HG03095 (cell line): Measurements from ENCODE around the gene MEF2A.
A peak's percentile ranks its signal among the peaks of the same experiment; 100 is the strongest.
"Not testable (repeated sequence)": the region's sequence is repeated elsewhere in the genome, so short reads cannot be mapped to it uniquely, and the experiment has no call there.

ENCODE experiments used
- ATAC-seq: cut with Tn5 transposase; IDR thresholded peaks from one replicate; pipeline ENCODE4 v1.9.1; 2021; ENCODE audit warnings: moderate library complexity; ENCODE audit not compliant: unreplicated experiment

MEF2A gene

GRCh38 chr15:99727330-99727729, 161.5 kb downstream of the MEF2A start:
- no peak for ATAC-seq

GRCh38 chr15:99727733-99728132, 161.9 kb downstream of the MEF2A start:
- no peak for ATAC-seq

GRCh38 chr15:99728916-99729315, 163.1 kb downstream of the MEF2A start:
- ATAC-seq, result no peak

- no peak for ATAC-seq
These were observed 163.5 kb downstream of the MEF2A start for GRCh38 chr15:99729327-99729726.

GRCh38 chr15:99729920-99730319, 164.1 kb downstream of the MEF2A start:
- ATAC-seq, result no peak

GRCh38 chr15:99731336-99732123, 165.7 kb downstream of the MEF2A start:
- no peak for ATAC-seq

DNA sequence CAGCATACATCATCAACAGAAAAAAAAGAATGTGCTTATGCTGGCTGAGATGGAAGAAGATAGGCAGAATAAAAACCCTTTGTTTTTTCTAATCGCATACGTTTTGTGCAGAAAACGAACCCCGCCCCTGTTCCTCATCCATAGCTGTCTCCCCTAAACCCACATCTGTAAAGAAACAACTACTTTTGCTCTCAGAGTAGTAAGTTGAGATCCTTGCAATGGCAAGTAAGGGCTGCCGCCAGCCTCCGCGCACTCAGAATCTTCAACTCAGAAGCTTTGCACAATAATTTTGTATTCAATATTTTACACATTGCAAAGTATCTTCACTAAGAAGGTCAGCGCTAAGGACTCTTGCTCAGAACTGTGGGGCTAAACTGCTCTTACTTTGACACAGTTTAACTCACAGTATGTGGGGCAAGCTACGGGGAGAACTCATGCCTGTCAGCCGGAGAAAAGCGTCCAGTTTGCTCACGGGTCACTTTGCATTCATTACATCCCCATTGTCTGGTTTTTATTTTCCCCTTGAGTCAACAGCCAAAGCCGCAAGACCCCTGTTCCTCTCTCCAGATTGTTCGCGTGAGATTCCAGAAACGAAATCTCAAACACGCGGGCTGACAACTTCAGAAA, 166.5 kb downstream of the MEF2A start:
- no peak for ATAC-seq

GRCh38 chr15:99732751-99733267, 167.0 kb downstream of the MEF2A start:
- ATAC-seq, result peak; percentile 22

DNA sequence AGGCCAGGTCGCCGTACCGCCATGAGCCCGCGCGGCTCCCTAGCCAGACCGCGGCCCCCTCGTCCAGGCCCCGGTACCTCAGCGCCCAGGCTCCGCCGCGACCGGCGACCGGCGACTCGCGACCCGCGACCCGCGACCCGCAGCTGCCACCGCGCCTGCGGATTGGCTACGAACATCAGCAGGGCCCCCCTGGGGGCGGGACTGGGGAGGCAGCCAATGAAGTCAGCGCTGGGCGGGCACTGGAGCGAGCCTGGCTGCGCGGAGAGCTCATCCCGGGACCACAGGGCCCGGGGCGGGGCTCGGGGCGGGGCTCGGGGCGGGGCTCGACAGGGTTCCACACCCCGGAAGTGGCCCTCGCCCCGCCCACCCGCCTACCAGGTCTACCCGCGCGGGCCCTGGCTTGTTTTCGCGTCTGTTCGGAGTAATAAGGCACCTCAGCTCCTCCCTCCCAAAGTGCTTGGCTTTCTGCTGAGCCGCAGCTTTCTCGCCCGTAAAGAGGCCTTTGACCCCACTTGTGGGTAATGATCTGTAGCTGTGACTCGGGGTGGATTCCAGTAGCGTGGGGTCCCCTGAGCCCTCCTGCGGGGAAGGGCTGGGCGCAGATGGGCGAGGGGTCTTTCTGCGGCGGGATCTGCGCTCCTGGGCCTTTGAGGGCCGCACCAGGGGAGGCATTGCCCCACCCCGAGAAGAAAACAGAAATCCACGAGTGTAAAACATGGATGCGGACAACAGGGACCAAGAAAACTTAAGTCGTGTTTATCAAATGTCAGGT, 167.7 kb downstream of the MEF2A start, which contains the start of gene LYSMD4:
Gene LYSMD4 (minus strand): TSS at position 170 of the 772 bp plus-strand sequence. CDS start 1,438 bp downstream, outside the sequence.
- peak; percentile 99 for ATAC-seq

DNA sequence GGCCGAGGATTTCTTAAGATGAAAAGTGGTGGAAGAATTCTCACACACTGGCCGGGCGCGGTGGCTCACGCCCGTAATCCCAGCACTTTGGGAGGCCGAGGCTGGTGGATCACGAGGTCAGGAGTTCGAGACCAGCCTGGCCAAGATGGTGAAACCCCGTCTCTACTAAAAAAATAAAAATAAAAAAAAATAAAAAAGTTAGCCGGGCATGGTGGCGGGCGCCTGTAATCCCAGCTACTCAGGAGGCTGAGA, 168.2 kb downstream of the MEF2A start:
- ATAC-seq, result not testable (repeated sequence)

- no peak for ATAC-seq
These were observed 168.8 kb downstream of the MEF2A start for GRCh38 chr15:99734575-99734974.

DNA sequence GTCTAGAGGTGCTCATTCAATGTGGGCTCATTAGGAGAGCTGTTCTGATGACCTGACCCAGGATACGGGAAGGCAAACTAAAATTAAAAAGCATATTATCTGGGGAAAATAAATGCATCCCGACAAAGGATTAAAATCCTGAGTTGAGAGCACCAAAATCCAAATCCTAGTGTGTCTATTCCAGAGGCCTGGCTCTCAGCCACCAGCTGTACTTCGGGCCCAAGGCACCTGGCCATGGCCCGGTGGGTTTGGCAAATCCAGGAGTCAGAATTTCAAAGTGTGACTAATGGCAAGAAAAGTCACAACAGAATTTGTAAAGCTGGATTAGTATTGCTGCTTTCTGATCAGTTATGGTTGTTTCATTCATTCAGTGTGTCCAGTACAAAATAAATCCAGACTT, 170.1 kb downstream of the MEF2A start:
- no peak for ATAC-seq

GRCh38 chr15:99736702-99737101, 170.9 kb downstream of the MEF2A start:
- ATAC-seq, result no peak

GRCh38 chr15:99738021-99738847, 172.4 kb downstream of the MEF2A start:
- no peak for ATAC-seq

GRCh38 chr15:99741835-99742234, 176.1 kb downstream of the MEF2A start:
- ATAC-seq, result no peak

DNA sequence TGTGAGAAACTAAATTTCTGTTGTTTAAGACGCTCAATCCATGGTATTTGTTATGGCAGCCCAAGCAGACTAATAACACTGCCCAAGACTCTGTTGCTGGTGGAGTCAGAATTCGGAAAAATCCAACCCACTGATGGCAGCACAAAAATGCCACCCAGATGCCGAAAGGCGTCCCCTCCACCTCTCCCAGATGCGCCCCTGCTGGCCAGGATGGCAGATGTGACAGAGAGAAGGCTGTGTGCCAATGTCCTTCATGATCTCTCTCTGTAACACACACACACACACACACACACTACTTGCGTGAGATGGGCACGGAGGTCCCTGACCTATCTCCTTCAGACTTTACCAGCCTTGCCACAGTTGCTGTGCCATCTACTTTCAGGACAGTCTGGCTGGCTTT, 178.4 kb downstream of the MEF2A start:
- no peak for ATAC-seq

- no peak for ATAC-seq
These were observed 179.7 kb downstream of the MEF2A start for GRCh38 chr15:99745370-99746086.

GRCh38 chr15:99749386-99749785, 183.6 kb downstream of the MEF2A start:
- ATAC-seq, result no peak

DNA sequence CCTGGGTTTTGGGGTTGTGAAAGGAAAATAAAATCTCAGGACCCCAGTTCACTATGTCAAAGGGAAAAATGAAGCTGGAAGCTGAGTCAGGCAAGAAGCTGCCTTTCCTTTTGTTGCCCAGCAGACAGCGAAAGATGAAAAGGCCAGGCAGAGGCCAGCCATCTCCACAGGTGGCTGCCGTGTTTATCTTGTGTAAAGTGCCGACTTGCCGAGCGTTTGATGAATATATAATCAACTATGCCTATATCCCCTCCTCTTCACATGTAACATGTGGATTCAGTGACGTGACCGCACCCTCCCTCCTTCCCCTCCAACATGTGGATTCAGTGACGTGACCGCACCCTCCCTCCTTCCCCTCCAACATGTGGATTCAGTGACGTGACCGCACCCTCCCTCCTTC, 184.5 kb downstream of the MEF2A start:
- not testable (repeated sequence) for ATAC-seq

- no peak for ATAC-seq
These were observed 186.8 kb downstream of the MEF2A start for GRCh38 chr15:99752556-99752955.
